Keratinocyte (primary cell): ENCODE results near the gene CTNNA3. TPM values are rescaled to one million over a fixed set of nuclear protein-coding genes. Genes with fewer than 3 reads are reported as not detected.

Source experiments
- DNase-seq: peaks from one replicate; pipeline ENCODE4 v3.0.0-alpha.2; 2011; ENCODE audit warnings: low read depth, missing footprints, low spot score
- FAIRE-seq: peaks from 2 replicates; lab custom pipeline; 2011; peaks lifted over from hg19 to GRCh38; lab: Jason Lieb, UNC
- H2AFZ ChIP-seq: 2 replicates; pipeline ENCODE4 v1.6.0; 2012; ENCODE audit warnings: low read length, control low read depth, inconsistent platforms; ENCODE audit not compliant: control insufficient read depth
- H3K27ac ChIP-seq: 2 replicates; pipeline ENCODE4 v1.5.1; 2011; ENCODE audit warnings: low read length; ENCODE audit not compliant: control insufficient read depth, insufficient read depth
- H3K27me3 ChIP-seq: 3 replicates; pipeline ENCODE4 v1.6.0; 2011; ENCODE audit warnings: low read length; ENCODE audit not compliant: control insufficient read depth, insufficient read depth; ENCODE audit errors: extremely low read depth
- H3K36me3 ChIP-seq, 2 experiments: 2 replicates in 1 of 2; 3 replicates in 1 of 2; pipeline ENCODE4 v1.5.1; 2011; ENCODE audit warnings: low read length in 2 of 2, mild to moderate bottlenecking in 1 of 2; ENCODE audit not compliant: control insufficient read depth in 2 of 2, insufficient read depth in 2 of 2; ENCODE audit errors: extremely low read depth in 1 of 2
- H3K4me1 ChIP-seq: 3 replicates; pipeline ENCODE4 v1.5.1; 2011; ENCODE audit warnings: low read length; ENCODE audit not compliant: control insufficient read depth, insufficient read depth; ENCODE audit errors: extremely low read depth
- H3K4me2 ChIP-seq: 3 replicates; pipeline ENCODE4 v1.6.0; 2011; ENCODE audit warnings: low read depth, low read length; ENCODE audit not compliant: control insufficient read depth, insufficient read depth; ENCODE audit errors: extremely low read depth
- H3K4me3 ChIP-seq, 3 experiments: fragments of 200-600 bp in 1 of 3; sonication (generic) in 1 of 3; 2 replicates in 2 of 3; 3 replicates in 1 of 3; pipeline ENCODE4 v1.5.1; 2011 to 2016; ENCODE audit warnings: low read length in 3 of 3, mild to moderate bottlenecking in 3 of 3, control low read depth in 2 of 3, inconsistent platforms in 1 of 3, low read depth in 1 of 3, mixed read lengths in 1 of 3, mixed run types in 1 of 3, moderate library complexity in 1 of 3; ENCODE audit not compliant: control insufficient read depth in 2 of 3, insufficient read depth in 2 of 3; ENCODE audit errors: extremely low read depth in 1 of 3
- H3K79me2 ChIP-seq: 2 replicates; pipeline ENCODE4 v1.6.0; 2012; ENCODE audit warnings: low read length; ENCODE audit not compliant: control insufficient read depth, insufficient read depth
- H3K9ac ChIP-seq: 3 replicates; pipeline ENCODE4 v1.6.0; 2011; ENCODE audit warnings: low read length; ENCODE audit not compliant: control insufficient read depth, insufficient read depth; ENCODE audit errors: extremely low read depth
- H3K9me1 ChIP-seq: 3 replicates; pipeline ENCODE4 v1.6.0; 2011; ENCODE audit warnings: low read length; ENCODE audit not compliant: control insufficient read depth, insufficient read depth; ENCODE audit errors: extremely low read depth
- H3K9me3 ChIP-seq: 2 replicates; pipeline ENCODE4 v1.5.1; 2012; ENCODE audit warnings: low read depth, low read length; ENCODE audit not compliant: control insufficient read depth
- H4K20me1 ChIP-seq: 3 replicates; pipeline ENCODE4 v1.6.0; 2011; ENCODE audit warnings: low read length; ENCODE audit not compliant: control insufficient read depth, insufficient read depth; ENCODE audit errors: extremely low read depth
- EZH2 ChIP-seq: IDR thresholded peaks from one replicate; pipeline ENCODE4 v1.6.1; 2012; ENCODE audit warnings: inconsistent platforms, mild to moderate bottlenecking, low read length, moderate library complexity
- dilution Hi-C: fragments of 300-500 bp; cut with MboI; formaldehyde crosslinking; loops from one replicate; pipeline ENCODE4 v1.7.0; 2020; ENCODE audit warnings: low sequenced_read_pairs; ENCODE audit not compliant: extremely low pct_ligation_motif_present
- polyA plus RNA-seq, 5 experiments: library from polyadenylated mRNA; depleted of rRNA in 3 of 5; stranded (reverse) in 3 of 5; stranded (forward) in 1 of 5; unstranded in 1 of 5; fragments of >200 nt; gene quantifications; 1 replicate in 1 of 5; 2 replicates in 3 of 5; 3 replicates in 1 of 5; pipeline versions ENCODE4 v1.2.1 to v1.2.3, GENCODE V29; 2011 to 2012; ENCODE audit warnings: missing spikeins in 2 of 5, low read depth in 1 of 5, low replicate concordance in 1 of 5
- TF ChIP-seq, protein P1 (sequence below), 3 experiments: IDR thresholded peaks in 1 of 3; conservative IDR thresholded peaks in 1 of 3; optimal IDR thresholded peaks in 1 of 3; 2 replicates in 2 of 3; 3 replicates in 1 of 3; pipeline versions ENCODE3 to v1.5.1; 2011; ENCODE audit warnings: low read length in 3 of 3, mild to moderate bottlenecking in 3 of 3, moderate library complexity in 2 of 3, control low read depth in 1 of 3, inconsistent platforms in 1 of 3; ENCODE audit not compliant: insufficient read depth in 2 of 3; ENCODE audit errors: extremely low read depth in 1 of 3

Gene CTNNA3
- polyA plus RNA-seq, 1 donor (not counting 4 experiments of a cell fraction or from before 2014, with no cell fraction given) = 0.01 TPM

DNA sequence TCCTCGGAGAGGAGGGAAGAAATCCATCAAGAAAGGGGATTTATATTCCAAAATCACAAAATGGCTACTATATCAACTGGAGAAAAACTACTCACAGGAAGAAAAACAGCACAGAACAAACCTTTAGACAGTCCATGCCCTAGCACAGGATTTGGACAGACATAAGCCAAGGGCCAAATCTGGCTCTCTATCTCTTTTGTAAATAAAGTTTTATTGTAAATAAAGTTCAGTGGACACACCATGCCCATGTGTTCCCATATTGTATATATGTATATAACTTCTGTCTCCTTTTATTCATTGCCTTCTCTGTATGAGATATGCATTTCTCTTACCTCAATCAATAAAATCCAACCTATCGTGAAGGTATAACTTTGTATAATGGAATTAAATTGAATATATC is 1513.0 kb downstream of the CTNNA3 start:
- TF ChIP-seq, protein P1, sequence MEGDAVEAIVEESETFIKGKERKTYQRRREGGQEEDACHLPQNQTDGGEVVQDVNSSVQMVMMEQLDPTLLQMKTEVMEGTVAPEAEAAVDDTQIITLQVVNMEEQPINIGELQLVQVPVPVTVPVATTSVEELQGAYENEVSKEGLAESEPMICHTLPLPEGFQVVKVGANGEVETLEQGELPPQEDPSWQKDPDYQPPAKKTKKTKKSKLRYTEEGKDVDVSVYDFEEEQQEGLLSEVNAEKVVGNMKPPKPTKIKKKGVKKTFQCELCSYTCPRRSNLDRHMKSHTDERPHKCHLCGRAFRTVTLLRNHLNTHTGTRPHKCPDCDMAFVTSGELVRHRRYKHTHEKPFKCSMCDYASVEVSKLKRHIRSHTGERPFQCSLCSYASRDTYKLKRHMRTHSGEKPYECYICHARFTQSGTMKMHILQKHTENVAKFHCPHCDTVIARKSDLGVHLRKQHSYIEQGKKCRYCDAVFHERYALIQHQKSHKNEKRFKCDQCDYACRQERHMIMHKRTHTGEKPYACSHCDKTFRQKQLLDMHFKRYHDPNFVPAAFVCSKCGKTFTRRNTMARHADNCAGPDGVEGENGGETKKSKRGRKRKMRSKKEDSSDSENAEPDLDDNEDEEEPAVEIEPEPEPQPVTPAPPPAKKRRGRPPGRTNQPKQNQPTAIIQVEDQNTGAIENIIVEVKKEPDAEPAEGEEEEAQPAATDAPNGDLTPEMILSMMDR (optimal IDR thresholded peaks at IDR 0.05 in 1 of 3, IDR thresholded peaks at IDR 0.05 in 1 of 3, conservative IDR thresholded peaks at IDR 0.05 in 1 of 3; ENCODE audit: extremely low read depth in 1 of 3, insufficient read depth in 2 of 3, low read length in 3 of 3) = no peak
- no peak for TF ChIP-seq EZH2
- H3K9me1 ChIP-seq = no peaks in the 10 kb centered on the region
- no peak overlapping the region for H2AFZ ChIP-seq
- H3K4me2 ChIP-seq = no peak overlapping the region
- H3K9ac ChIP-seq = no peak overlapping the region
- H3K4me1 ChIP-seq = no peaks in the 10 kb centered on the region
- DNase-seq = no peak
- no peak for FAIRE-seq
- H4K20me1 ChIP-seq = no peaks in the 10 kb centered on the region
- H3K36me3 ChIP-seq = no peaks in the 10 kb centered on the region
- H3K79me2 ChIP-seq = no peaks in the 10 kb centered on the region
- dilution Hi-C loops = no loop called here
- H3K27ac ChIP-seq = no peak overlapping the region
- no peak overlapping the region for H3K4me3 ChIP-seq
- no peaks in the 10 kb centered on the region for H3K27me3 ChIP-seq
- no peaks in the 10 kb centered on the region for H3K9me3 ChIP-seq

DNA sequence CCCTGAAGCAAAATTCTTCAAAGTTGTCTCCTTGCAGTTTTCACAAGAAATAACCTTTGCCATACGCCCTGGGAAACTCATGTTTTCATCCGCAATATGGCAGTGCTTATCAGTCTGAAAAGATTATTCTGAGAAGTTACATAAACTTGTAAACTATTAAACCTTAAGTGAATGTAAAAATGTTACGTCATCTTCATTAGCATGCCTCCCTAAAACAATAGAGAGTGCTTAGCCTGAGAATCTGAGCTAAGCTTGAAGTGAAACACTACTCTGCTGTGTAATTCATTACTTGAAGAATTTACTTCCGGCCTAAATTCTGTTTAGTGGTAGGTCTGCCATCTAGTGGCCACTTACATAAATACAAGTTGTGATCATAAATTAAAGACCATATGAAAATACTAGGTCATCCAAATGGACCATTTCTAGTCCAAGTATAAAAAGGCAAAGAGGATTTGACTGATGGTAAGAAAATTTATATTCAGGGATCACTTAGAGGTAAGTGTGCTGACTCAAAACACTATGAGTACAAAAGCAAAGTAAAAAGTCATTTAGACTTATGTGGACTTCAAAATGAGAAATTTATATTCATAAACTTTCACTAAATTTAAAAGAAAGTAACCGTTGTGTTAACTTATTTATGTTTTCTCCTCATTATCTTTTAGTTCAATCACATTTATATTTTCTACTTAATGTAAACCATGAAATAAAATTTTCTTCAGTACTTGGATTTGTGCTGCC is 1515.2 kb downstream of the CTNNA3 start:
- no peak overlapping the region for H3K4me2 ChIP-seq
- H3K79me2 ChIP-seq = no peaks in the 10 kb centered on the region
- H3K4me3 ChIP-seq = no peak overlapping the region
- no peak overlapping the region for H3K27ac ChIP-seq
- peak overlapping the region; percentile 8 for H2AFZ ChIP-seq
- H3K36me3 ChIP-seq = no peaks in the 10 kb centered on the region
- no peak for FAIRE-seq
- H3K9me3 ChIP-seq = no peaks in the 10 kb centered on the region
- DNase-seq = no peak
- H3K27me3 ChIP-seq = no peaks in the 10 kb centered on the region
- dilution Hi-C loops = no loop called here
- H3K9me1 ChIP-seq = no peaks in the 10 kb centered on the region
- H3K4me1 ChIP-seq = no peaks in the 10 kb centered on the region
- no peak for TF ChIP-seq EZH2
- TF ChIP-seq, protein P1 (optimal IDR thresholded peaks at IDR 0.05 in 1 of 3, IDR thresholded peaks at IDR 0.05 in 1 of 3, conservative IDR thresholded peaks at IDR 0.05 in 1 of 3; ENCODE audit: extremely low read depth in 1 of 3, insufficient read depth in 2 of 3, low read length in 3 of 3) = peak in 2 of 3 experiments; percentile 17 to 41
- H4K20me1 ChIP-seq = no peaks in the 10 kb centered on the region
- no peak overlapping the region for H3K9ac ChIP-seq
